HG03196 (cell line): ENCODE data around the gene MCFD2.
A peak's percentile ranks its signal among the peaks of the same experiment; 100 is the strongest.

Source experiments
- ATAC-seq: cut with Tn5 transposase; IDR thresholded peaks from one replicate; pipeline ENCODE4 v1.9.1; 2021; ENCODE audit not compliant: unreplicated experiment

The MCFD2 gene

DNA sequence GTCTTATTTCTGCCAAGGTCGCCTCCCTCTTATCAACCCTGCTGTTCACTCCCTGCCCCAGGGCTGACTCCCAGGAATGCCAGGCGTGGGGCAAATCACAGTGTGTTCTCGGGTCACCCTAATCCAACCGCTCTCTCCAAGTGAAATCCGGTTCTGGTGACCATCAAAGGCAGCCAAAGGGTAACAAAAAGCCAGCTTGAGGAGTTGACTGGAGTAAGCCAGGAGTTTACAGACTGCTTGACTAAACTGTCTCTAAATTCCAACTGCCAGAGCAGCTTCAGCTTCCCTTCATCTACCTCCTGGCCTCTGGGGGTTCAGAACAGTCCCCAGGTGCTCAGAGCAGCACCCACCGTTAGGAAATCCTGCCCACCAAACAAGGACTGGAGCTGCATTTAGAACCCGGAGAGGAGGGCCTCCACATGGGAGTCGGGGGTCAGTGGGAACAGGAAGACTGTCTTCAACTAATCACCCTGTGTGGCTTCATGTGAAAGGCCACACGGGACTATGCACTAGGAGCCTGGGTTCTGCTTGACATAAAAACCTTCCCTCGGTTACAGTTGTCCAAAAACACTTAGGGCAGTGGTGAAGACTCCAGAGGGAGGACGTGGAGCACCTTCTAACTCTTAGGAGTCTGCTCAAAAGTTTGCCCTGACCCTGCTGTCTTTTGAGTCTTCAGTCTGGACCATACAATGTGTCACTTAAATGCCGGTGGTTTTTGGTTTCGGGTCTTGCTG, 24.2 kb upstream of the MCFD2 start:
- no peak for ATAC-seq

DNA sequence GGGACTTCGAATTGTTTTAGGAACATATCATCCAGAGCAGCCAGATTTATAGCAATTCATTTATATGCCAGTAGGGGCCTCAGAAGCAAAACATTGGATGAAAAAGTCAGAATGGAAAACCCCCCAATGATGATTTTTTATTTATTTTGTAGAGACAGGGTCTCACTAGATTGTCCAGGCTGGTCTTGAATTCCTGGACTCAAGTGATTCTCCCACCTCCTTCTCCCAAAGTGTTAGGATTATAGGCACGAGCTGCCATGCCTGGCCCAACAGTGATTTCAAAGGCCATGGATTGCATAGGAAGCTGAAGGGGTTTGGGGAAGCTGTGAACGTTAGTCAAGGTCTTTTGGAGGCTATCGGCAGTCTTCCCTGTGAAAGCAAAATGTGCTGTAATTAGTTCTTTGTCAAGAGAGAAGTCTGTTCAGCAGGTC, 21.9 kb upstream of the MCFD2 start:
- no peak for ATAC-seq

DNA sequence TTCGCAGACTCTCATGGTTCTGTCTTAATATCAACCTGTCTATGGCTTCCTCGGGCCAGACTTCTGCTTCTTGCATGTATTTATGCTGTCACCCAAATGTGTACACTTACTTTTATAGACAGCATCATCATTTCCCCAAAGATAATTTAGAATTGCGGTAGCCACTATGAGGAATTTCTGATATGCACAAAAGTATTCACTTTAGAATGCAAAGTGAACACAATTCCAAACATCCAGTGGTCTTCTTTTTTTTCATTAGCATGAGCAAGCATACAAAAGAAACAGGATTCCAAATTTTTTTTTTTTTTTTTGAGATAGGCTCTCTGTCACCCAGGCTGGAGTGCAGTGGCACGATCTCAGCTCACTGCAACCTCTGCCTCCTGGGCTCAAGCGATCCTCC, 21.0 kb upstream of the MCFD2 start:
- no peak for ATAC-seq

DNA sequence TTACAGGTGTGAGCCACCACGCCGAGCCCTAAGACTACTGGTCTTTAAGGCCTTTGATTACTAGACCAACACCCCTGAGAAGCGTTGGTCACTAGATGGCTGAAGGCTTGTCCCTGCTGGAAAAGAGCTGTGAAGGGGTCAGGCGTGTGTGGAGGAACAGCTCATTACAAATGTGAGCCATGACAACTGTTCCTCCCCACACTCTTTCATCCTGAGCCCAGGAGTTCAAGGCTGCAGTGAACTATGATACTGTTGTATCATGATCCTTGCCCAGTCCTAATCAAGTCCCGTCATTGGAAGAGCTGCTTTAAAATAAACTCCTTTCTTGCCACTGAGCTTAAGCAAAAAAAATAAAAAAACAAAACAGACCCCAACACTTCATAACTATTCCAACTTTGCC, 19.5 kb upstream of the MCFD2 start:
- ATAC-seq = no peak

DNA sequence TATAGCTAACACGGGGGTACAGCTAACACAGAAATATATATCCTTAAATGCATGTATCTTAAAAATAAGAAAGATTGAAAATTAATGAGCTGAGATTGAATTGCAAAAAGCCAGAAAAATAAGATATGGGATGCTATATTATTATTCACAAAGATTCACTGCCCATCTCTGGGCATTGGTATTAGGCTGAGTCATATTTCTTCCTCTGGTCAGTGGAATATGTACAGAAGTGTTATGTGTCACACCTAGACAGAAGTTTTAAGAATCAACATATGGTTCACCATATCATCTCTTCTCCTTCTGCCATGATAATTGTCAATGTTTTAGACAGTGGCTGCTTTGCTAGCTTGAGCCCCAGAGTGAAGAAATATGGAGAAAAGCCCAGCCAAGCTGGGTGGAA, 14.0 kb upstream of the MCFD2 start:
- no peak for ATAC-seq

DNA sequence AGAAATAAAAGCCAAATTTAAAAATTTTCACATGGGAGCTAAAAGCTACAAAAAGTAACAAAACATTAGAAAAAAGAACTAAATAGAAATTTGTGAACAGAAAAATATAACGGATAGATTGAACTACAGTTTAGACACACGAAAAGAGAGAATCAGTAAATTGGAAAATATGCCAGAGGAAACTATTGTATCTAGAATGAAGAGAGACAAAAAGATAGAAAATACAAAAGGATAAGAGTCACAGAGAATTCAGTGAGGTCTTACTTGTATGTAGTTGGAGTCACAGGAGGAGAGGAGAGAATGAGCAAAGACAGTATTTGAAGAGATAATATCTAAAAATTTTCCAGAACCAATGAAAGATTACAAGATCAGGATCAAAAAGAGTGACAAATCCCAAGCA, 11.3 kb upstream of the MCFD2 start:
- no peak for ATAC-seq

DNA sequence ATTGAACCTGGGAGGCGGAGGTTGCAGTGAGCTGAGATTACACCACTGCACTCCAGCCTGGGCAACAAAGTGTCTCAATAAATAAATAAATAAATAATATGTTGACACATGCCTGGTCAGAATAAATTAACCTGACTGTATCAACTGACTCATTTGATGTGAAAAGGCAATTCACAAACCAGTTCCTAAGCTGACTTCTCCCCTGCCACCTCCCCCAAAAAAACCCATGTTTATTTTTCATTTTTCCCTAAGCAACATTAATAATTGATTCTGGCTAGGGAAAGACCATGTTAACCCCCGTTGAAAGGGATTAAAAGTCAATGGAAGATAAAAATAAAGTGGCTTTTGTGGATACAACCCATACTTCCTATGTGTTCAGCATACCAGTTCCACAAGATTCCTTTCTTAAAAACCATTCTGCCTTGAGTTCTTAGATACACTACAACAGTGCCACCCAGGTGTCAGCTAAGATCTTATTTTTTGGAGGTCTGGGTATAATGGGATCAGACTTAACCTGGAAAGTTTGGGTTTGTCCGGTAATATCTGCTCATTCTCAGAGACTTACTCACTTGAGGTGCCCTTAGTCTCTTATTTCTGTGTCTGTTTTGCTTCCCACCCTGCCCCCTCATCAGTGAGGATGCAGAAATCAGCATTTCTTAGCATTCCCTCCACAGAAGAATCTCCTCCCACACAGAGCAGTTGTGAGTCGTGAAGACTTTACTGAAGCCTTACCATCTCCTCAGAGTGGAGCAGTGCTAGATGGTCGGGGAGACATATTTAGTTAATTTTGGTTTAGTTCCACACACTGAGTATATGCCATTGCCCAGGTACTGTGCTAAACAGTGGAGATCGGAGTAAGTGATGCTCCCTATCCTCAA, 10.1 kb upstream of the MCFD2 start:
- ATAC-seq = no peak

DNA sequence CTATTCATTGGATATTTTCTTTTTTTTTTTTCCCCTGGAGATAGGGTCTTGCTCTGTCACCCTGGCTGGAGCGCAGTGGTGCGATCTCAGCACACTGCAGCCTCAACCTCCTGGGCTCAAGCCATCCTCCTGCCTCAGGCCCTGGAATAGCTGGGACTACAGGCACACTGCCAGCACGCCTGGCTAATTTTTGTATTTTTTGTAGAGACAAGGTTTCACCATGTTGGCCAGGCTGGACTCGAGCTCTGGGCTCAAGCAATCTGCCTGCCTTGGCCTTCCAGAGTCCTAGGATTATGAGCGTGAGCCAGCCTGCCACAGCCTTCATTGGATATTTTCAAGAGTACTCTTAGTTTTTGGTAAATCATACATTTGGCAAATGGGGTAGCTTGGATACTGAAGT, 9.0 kb upstream of the MCFD2 start:
- ATAC-seq = no peak

DNA sequence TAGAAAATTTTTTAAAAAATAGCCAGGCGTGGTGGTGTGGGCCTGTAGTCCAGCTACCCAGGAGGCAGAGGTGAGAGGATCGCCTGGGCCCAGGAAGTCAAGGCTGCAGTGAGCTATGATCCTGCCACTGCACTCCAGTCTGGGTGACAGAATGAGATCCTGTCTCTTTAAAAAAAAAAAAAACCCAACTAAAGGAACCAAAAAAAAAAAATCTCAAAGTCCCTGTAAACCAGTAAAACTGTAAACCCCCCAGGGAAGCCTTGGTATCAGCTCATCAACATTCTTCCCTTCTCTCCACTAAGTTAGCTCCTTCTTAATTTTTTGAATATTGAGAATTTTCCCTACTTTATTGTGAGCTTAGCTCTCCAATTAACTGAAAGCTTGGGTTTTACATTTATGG, 8.4 kb upstream of the MCFD2 start:
- no peak for ATAC-seq

DNA sequence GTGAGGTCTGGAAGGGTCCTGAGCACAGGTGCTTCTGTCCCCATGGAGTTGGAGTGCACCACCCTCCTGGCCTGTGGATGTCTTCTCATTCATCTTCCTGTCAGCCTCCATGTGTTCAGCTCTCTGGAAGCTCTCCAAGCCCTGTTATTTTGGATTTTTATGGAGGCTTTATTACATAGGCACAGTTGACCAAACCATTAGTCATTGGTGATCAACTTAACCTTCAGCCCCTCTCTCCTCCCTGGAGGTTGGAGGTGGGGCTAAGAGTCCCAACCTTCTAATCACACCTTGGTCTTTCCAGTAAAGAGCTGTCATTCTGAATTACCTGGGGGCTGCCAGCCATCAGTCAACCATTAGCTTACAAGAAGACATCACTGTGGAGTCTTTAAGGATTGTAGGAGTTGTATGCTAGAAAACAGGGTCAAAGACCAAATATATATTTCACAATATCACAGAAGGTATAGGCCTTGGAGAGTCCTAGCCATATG, 7.5 kb upstream of the MCFD2 start:
- ATAC-seq = no peak

DNA sequence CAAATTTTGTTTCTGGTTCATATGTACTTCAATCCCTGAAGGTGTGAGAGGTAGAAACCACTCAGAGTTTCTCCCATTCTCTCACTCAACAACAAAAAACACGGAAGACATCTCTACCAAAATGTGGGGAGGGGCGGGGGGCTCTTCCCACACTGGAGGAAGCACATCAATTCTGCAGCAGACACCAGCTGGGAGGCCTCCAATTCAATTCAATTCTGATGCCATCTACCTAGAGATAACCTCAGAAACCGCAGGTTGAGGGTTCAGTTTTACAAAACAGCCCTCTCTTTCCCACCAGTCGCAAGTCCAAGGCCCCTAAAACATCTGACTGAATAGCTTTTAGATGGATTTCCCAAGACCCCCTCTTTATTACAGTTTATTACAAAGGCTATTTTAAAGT, 7.0 kb upstream of the MCFD2 start:
- no peak for ATAC-seq

DNA sequence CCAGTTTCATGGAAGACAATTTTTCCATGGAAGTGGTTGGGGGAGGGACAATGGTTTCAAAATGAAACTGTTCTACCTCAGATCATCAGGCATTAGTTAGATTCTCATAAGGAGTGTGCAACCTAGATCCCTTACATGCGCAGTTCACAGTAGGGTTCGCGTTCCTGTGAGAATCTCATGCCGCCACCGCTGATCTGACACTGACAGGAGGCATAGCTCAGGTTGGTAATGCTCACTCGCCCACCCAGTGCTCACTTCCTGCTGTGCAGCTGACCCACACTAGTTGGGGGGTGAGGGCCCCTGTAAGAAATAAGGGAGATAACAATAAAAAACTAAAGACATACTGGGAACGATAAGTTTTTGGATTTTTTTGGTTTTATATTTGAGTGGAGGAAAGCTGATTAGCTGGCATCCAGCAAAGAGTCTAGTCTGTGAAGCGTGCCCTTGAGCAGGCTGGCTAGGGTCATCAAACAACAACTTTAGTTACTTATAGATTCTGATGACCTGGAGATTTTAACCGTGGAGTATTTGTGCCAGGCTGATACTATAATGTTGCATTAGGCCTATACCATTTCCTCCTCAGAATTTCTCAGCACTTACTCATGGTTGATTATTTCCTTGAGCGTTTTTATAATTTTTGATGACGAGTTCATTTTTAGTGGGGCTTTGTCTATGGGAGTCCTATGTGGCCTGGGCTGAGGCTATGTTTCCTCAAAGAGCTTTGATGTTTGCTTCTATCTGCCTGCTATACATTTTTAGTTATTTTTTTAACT, 6.3 kb upstream of the MCFD2 start:
- ATAC-seq = no peak

DNA sequence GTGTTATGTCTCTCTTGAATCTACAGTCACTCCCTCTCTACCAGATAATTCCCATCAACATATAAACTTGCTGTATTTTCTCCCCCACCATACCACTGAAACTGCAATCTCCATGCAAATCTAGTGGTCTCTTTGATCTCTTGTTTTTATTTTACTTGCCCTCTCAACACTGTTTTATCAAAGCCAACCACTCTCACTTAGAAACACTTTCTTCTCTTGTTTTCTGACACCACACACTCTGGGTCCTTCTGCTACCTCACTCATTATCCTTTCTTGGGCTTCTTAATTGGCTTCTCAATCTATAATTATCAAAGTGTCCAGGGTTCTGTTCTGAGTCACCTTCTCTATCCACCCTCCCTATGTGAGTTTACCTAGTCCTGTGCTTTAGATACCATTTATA, 2.0 kb upstream of the MCFD2 start:
- ATAC-seq = no peak

DNA sequence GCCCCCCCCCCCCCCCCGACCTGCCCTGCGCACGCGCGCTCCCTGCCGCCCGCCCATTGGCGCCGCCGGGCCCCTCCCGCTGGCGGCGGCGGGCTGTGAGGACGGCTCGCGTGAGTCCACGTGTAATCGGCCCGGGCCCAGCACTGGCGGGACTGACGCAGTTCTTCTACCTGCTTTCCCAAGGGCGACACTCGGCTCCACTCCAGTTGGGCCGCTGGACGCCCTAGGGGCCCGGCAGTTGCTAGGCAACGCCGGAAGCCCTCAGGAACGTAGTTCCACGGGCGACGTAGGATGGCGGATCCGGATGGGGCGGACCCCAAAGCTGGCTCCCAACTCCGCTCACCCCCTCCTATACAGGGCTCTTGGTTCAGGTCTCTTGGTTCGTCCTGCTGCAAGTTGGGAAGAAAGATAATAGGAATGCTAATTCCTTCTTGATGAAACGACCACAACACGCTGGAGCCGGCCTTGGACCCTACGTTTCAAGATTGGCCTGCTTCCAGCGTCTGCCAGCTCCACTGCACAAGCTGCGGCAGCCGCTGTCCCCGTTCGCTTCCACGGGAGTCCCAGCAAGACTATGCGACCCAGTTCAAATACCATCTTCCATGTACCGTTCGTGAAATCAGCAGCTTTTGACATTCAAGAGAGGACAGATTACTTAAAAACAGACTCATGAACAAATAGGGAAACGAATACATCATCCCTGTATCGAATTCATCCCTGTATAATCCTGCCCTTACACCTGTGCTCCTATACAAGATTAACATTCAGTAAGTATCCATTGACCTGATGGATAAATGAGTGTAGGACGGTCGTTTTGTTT, 415 bp upstream of the MCFD2 start:
- peak; percentile 84 for ATAC-seq

DNA sequence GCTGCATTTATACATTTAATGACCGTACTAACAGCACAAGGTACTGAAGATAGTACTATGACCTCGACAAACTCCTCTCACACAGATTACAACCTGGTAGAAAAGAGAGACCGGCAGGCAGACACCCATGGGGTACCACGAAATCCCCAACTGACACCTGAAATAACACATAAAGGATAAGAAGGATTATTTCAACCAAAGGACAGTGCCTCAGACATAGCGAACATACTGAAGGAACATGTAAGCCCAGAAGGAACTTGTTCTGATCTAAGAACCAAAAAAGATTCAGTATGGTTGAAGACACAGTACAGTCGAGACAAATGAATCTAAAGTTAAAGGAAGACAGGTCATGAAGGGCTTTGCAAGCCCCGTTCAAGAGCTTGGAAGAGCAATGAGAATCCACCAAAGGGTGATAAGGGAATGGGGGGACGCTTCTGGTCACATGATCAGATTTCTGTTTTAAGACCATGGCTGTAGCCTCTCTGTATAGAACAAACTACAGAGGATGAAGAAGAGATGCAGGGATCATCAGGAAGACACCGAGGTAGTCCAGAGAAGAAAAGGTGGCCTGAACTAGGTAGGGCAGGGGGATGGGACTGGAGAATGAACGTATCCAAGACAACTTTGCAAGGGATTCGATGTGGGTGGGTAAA, 902 bp downstream of the MCFD2 start:
- no peak for ATAC-seq

DNA sequence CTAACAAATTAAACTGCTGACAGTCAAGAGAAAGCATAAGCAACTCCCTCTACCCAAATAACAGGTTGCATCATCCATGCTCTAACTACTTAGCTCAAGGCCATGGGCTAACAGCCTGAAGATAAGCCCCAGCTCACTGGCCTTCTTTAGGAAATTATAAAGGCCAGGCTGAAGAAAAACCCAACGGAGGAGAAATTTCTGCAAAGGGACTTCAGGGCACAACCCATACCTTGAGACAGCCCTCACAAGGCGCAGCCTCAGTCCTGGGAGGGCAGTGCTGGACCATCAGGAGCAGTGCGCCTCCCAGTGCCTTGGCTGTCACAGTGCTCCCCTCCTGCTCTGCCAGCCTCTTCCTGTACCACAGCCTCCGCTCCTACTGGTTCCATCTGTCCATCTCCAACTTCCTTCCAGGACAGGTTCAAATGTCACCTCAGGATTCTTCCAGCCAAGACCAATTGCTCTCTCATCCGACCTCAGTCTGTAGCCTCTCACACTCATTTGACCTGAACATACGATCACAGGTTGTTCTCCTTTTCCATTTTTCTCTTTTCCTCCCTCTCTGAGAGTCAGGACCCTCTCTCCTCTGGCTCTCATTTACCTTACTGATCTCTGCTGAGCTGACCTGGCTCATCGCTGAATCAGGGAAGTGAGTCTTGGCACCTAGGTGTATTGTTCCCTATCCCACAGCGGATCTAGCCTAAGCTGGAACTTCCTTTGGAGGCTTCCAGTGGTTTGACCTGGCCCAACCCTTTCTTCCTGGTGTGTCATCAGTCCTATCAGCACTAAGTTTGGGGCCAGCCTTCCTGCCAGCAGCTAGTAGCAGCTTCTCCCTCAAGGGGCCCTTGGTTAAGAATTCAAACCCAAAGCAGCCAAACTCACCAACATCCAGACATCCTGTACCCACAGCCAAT, 1.9 kb downstream of the MCFD2 start:
- ATAC-seq = no peak

DNA sequence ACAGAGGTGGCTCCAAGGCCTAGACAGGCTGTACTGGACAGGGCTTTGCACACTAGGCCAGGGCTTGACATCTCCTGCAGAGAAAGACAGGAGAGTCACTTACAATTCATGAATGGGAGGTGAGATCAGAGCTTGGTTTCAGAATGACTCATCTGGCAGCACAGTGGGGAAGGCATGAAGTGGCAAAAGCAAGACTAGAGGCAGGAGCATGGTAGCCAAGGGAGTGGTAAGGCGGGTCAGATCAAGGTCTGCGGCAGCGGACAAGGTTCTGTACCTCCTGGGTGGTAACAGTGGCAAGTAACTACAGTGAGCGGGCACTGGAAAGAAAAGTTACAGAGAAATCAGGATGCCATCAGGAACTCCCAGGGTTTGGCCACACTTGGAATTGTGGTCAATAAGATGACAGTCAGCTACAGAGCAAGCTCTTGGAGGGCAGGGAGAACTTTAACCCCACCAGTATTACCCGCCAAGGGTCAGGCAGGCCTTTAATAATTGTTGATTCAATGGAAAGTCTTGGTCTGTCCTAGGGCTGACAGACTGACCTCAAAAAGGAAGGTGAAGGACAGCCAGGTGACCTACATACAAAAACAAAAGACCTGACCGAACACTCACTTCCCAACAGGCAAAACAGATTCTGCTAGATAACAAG, 5.7 kb downstream of the MCFD2 start:
- ATAC-seq = peak; percentile 78

DNA sequence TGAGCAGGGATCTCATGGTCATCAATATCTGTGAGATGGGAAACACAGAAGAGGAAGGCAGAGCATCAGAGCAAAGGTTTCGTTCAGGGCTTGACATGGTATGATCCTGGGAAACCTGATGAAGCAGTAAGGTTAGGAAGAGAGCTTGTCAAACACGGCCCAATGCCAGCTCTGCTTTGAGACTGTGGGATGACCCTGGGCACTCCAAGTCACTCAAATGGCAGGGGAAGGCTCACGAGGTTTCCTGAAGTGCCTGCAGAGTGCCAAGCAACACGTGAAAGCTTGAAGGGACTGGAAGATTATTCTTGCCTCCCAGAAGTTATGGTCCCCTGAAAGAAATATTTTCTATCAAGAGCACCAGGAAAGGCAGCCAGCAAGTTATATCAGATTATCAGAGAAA, 6.5 kb downstream of the MCFD2 start:
- no peak for ATAC-seq
